ENCODE results near the gene SREBF1. TPM values are rescaled to one million over a fixed set of nuclear protein-coding genes. Genes with fewer than 3 reads are reported as not detected.

SREBF1 gene
- total RNA-seq, 1 donor from 2014 or later: 23.0 TPM

DNA sequence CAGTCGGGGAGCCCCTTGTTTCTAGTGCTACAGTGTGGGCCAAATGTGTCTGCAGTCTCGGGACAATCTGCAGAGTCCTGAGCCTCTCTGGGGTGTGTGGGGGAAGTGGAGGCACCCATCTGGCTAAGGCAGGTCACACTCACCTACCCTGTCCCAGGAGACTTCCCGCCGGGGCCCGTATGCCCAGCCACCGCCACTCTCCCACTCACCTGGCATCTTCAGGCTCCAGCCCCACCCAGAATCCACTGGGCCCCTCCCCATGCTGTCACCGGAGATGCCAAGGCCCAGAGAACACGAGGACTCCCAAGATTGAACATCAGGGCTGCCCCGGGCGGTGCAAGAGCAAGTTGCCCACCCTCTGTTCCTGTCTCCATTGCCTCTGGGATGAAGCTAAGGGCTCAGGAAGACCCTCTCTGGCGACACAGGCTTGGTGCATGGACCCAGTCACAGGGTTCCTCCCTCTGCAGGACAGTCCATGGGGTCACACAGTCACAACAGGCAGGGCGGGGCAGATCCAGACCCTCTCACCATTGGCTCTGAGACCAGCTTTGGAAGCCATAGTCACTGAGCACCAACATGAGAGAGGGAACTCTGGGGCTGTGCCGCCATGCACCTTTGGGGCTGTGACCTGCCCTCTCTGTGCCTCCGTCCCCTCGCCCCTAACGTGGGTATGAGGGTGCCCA, 38.1 kb downstream of the SREBF1 start:
- no peak overlapping the region for H3K9ac ChIP-seq (ENCODE audit: low read depth in 1 of 3, low read length in 3 of 3)
- no peak overlapping the region for H3K27ac ChIP-seq (ENCODE audit: low read depth, low read length)
- no peak overlapping the region for H3K4me3 ChIP-seq (ENCODE audit: low read length in 3 of 3)
- peaks cover 0 to 11% (median 0%) of the 10 kb centered on the region in 3 donors for H3K4me1 ChIP-seq (ENCODE audit: control insufficient read depth in 3 of 3, insufficient read depth in 3 of 3, low read length in 3 of 3)
- no peaks in the 10 kb centered on the region for H3K27me3 ChIP-seq (ENCODE audit: control insufficient read depth in 3 of 3, insufficient read depth in 3 of 3, low read length in 3 of 3)
- peaks cover 3 to 16% (median 12%) of the 10 kb centered on the region in 3 donors for H3K36me3 ChIP-seq (ENCODE audit: control insufficient read depth in 3 of 3, insufficient read depth in 3 of 3, low read length in 3 of 3)
- no peaks in the 10 kb centered on the region for H3K9me3 ChIP-seq (ENCODE audit: control insufficient read depth in 3 of 3, low read length in 3 of 3)

DNA sequence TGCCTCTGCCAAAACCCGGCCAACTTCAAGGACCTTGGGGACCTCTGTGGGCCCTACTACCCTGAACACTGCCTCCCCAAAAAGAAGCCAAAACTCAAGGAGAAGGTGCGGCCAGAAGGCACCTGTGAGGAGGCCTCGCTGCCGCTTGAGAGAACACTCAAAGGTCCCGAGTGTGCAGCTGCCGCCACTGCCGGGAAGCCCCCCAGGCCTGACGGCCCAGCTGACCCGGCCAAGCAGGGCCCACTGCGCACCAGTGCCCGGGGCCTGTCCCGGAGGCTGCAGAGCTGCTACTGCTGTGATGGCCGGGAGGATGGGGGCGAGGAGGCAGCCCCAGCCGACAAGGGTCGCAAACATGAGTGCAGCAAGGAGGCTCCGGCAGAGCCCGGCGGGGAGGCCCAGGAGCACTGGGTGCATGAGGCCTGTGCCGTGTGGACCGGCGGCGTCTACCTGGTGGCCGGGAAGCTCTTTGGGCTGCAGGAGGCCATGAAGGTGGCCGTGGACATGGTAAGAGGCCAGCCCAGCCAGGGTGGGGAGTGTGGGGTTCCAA, 38.7 kb downstream of the SREBF1 start:
- Histone ChIP-seq H3K27ac (ENCODE audit: low read depth, low read length) (no peak overlapping the region), H3K36me3 (ENCODE audit: control insufficient read depth in 3 of 3, insufficient read depth in 3 of 3, low read length in 3 of 3) (peaks cover 3 to 14% (median 12%) of the 10 kb centered on the region in 3 donors), H3K9ac (ENCODE audit: low read depth in 1 of 3, low read length in 3 of 3) (no peak overlapping the region), H3K27me3 (ENCODE audit: control insufficient read depth in 3 of 3, insufficient read depth in 3 of 3, low read length in 3 of 3) (no peaks in the 10 kb centered on the region), H3K4me3 (ENCODE audit: low read length in 3 of 3) (no peak overlapping the region), H3K4me1 (ENCODE audit: control insufficient read depth in 3 of 3, insufficient read depth in 3 of 3, low read length in 3 of 3) (peaks cover 4 to 15% (median 5%) of the 10 kb centered on the region in 3 donors), H3K9me3 (ENCODE audit: control insufficient read depth in 3 of 3, low read length in 3 of 3) (no peaks in the 10 kb centered on the region)

DNA sequence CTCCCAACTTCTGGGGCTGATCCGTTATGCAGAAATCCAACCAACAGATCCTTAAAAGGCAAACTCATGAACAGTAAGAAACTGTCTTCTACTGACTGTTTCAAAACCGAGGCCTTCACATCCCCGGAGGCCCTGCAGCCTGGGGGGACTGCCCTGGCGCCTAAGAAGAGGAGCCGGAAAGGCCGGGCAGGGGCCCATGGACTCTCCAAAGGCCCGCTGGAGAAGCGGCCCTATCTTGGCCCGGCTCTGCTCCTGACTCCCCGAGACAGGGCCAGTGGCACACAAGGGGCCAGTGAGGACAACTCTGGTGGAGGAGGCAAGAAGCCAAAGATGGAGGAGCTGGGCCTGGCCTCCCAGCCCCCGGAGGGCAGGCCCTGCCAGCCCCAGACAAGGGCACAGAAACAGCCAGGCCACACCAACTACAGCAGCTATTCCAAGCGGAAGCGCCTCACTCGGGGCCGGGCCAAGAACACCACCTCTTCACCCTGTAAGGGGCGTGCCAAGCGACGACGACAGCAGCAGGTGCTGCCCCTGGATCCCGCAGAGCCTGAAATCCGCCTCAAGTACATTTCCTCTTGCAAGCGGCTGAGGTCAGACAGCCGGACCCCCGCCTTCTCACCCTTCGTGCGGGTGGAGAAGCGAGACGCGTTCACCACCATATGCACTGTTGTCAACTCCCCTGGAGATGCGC, 39.5 kb downstream of the SREBF1 start:
- H3K27me3 ChIP-seq (ENCODE audit: control insufficient read depth in 3 of 3, insufficient read depth in 3 of 3, low read length in 3 of 3): no peaks in the 10 kb centered on the region
- no peaks in the 10 kb centered on the region for H3K9me3 ChIP-seq (ENCODE audit: control insufficient read depth in 3 of 3, low read length in 3 of 3)
- H3K36me3 ChIP-seq (ENCODE audit: control insufficient read depth in 3 of 3, insufficient read depth in 3 of 3, low read length in 3 of 3): peaks cover 3 to 14% (median 12%) of the 10 kb centered on the region in 3 donors
- H3K27ac ChIP-seq (ENCODE audit: low read depth, low read length): no peak overlapping the region
- H3K4me3 ChIP-seq (ENCODE audit: low read length in 3 of 3): no peak overlapping the region
- H3K9ac ChIP-seq (ENCODE audit: low read depth in 1 of 3, low read length in 3 of 3): no peak overlapping the region
- H3K4me1 ChIP-seq (ENCODE audit: control insufficient read depth in 3 of 3, insufficient read depth in 3 of 3, low read length in 3 of 3): peaks cover 7 to 18% (median 8%) of the 10 kb centered on the region in 3 donors

DNA sequence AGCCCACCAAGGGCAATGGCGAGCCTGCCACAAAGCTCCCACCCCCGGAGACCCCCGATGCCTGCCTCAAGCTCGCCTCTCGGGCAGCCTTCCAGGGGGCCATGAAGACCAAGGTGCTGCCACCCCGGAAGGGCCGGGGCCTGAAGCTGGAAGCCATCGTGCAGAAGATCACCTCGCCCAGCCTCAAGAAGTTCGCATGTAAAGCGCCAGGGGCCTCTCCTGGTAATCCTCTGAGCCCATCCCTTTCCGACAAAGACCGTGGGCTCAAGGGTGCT, 40.1 kb downstream of the SREBF1 start:
- H3K27ac ChIP-seq (ENCODE audit: low read depth, low read length): no peak overlapping the region
- no peak overlapping the region for H3K4me3 ChIP-seq (ENCODE audit: low read length in 3 of 3)
- peaks cover 13 to 24% (median 14%) of the 10 kb centered on the region in 3 donors for H3K4me1 ChIP-seq (ENCODE audit: control insufficient read depth in 3 of 3, insufficient read depth in 3 of 3, low read length in 3 of 3)
- H3K9me3 ChIP-seq (ENCODE audit: control insufficient read depth in 3 of 3, low read length in 3 of 3): no peaks in the 10 kb centered on the region
- peaks cover 3 to 14% (median 12%) of the 10 kb centered on the region in 3 donors for H3K36me3 ChIP-seq (ENCODE audit: control insufficient read depth in 3 of 3, insufficient read depth in 3 of 3, low read length in 3 of 3)
- no peak overlapping the region for H3K9ac ChIP-seq (ENCODE audit: low read depth in 1 of 3, low read length in 3 of 3)
- H3K27me3 ChIP-seq (ENCODE audit: control insufficient read depth in 3 of 3, insufficient read depth in 3 of 3, low read length in 3 of 3): no peaks in the 10 kb centered on the region

DNA sequence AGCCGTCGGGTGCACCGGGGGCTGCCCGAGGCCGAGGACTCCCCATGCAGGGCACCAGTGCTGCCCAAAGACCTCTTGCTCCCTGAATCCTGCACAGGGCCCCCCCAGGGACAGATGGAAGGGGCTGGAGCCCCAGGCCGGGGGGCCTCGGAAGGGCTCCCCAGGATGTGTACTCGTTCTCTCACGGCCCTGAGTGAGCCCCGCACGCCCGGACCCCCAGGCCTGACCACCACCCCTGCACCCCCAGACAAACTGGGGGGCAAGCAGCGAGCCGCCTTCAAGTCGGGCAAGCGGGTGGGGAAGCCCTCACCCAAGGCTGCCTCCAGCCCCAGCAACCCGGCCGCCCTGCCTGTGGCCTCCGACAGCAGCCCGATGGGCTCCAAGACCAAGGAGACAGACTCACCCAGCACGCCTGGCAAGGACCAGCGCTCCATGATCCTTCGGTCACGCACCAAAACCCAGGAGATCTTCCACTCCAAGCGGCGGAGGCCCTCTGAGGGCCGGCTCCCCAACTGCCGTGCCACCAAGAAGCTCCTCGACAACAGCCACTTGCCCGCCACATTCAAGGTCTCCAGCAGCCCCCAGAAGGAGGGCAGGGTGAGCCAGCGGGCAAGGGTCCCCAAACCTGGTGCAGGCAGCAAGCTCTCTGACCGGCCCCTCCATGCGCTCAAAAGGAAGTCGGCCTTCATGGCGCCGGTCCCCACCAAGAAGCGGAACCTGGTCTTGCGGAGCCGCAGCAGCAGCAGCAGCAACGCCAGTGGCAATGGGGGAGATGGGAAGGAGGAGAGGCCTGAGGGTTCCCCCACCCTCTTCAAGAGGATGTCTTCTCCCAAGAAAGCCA, 40.6 kb downstream of the SREBF1 start:
- Histone ChIP-seq H3K4me3 (ENCODE audit: low read length in 3 of 3) (no peak overlapping the region), H3K9ac (ENCODE audit: low read depth in 1 of 3, low read length in 3 of 3) (no peak overlapping the region), H3K4me1 (ENCODE audit: control insufficient read depth in 3 of 3, insufficient read depth in 3 of 3, low read length in 3 of 3) (peaks cover 17 to 29% (median 19%) of the 10 kb centered on the region in 3 donors), H3K36me3 (ENCODE audit: control insufficient read depth in 3 of 3, insufficient read depth in 3 of 3, low read length in 3 of 3) (peaks cover 3 to 14% (median 12%) of the 10 kb centered on the region in 3 donors), H3K9me3 (ENCODE audit: control insufficient read depth in 3 of 3, low read length in 3 of 3) (no peaks in the 10 kb centered on the region), H3K27me3 (ENCODE audit: control insufficient read depth in 3 of 3, insufficient read depth in 3 of 3, low read length in 3 of 3) (no peaks in the 10 kb centered on the region), H3K27ac (ENCODE audit: low read depth, low read length) (no peak overlapping the region)

DNA sequence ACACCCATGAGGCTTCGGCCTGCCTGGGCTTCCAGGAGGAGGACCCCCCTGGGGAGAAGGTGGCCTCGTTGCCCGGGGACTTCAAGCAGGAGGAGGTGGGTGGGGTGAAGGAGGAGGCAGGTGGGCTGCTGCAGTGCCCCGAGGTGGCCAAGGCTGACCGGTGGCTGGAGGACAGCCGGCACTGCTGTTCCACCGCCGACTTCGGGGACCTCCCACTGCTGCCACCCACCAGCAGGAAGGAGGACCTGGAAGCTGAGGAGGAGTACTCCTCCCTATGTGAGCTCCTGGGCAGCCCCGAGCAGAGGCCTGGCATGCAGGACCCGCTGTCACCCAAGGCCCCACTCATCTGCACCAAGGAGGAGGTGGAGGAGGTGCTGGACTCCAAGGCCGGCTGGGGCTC, 41.5 kb downstream of the SREBF1 start:
- Histone ChIP-seq H3K9ac (ENCODE audit: low read depth in 1 of 3, low read length in 3 of 3) (no peak overlapping the region), H3K27me3 (ENCODE audit: control insufficient read depth in 3 of 3, insufficient read depth in 3 of 3, low read length in 3 of 3) (no peaks in the 10 kb centered on the region), H3K4me3 (ENCODE audit: low read length in 3 of 3) (no peak overlapping the region), H3K36me3 (ENCODE audit: control insufficient read depth in 3 of 3, insufficient read depth in 3 of 3, low read length in 3 of 3) (peaks cover 3 to 14% (median 12%) of the 10 kb centered on the region in 3 donors), H3K27ac (ENCODE audit: low read depth, low read length) (no peak overlapping the region), H3K9me3 (ENCODE audit: control insufficient read depth in 3 of 3, low read length in 3 of 3) (no peaks in the 10 kb centered on the region), H3K4me1 (ENCODE audit: control insufficient read depth in 3 of 3, insufficient read depth in 3 of 3, low read length in 3 of 3) (peaks cover 23 to 34% (median 26%) of the 10 kb centered on the region in 3 donors)

DNA sequence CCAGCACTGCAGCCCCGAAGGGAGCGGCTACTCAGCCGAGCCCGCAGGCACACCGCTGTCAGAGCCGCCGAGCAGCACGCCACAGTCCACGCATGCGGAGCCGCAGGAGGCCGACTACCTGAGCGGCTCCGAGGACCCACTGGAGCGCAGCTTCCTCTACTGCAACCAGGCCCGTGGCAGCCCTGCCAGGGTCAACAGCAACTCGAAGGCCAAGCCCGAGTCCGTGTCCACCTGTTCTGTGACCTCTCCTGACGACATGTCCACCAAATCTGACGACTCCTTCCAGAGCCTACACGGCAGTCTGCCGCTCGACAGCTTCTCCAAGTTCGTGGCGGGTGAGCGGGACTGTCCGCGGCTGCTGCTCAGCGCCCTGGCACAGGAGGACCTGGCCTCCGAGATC, 42.4 kb downstream of the SREBF1 start:
- Histone ChIP-seq H3K4me3 (ENCODE audit: low read length in 3 of 3) (no peak overlapping the region), H3K9ac (ENCODE audit: low read depth in 1 of 3, low read length in 3 of 3) (no peak overlapping the region), H3K27ac (ENCODE audit: low read depth, low read length) (no peak overlapping the region), H3K27me3 (ENCODE audit: control insufficient read depth in 3 of 3, insufficient read depth in 3 of 3, low read length in 3 of 3) (no peaks in the 10 kb centered on the region), H3K36me3 (ENCODE audit: control insufficient read depth in 3 of 3, insufficient read depth in 3 of 3, low read length in 3 of 3) (peaks cover 3 to 14% (median 12%) of the 10 kb centered on the region in 3 donors), H3K9me3 (ENCODE audit: control insufficient read depth in 3 of 3, low read length in 3 of 3) (no peaks in the 10 kb centered on the region), H3K4me1 (ENCODE audit: control insufficient read depth in 3 of 3, insufficient read depth in 3 of 3, low read length in 3 of 3) (peaks cover 26 to 43% (median 29%) of the 10 kb centered on the region in 3 donors)

DNA sequence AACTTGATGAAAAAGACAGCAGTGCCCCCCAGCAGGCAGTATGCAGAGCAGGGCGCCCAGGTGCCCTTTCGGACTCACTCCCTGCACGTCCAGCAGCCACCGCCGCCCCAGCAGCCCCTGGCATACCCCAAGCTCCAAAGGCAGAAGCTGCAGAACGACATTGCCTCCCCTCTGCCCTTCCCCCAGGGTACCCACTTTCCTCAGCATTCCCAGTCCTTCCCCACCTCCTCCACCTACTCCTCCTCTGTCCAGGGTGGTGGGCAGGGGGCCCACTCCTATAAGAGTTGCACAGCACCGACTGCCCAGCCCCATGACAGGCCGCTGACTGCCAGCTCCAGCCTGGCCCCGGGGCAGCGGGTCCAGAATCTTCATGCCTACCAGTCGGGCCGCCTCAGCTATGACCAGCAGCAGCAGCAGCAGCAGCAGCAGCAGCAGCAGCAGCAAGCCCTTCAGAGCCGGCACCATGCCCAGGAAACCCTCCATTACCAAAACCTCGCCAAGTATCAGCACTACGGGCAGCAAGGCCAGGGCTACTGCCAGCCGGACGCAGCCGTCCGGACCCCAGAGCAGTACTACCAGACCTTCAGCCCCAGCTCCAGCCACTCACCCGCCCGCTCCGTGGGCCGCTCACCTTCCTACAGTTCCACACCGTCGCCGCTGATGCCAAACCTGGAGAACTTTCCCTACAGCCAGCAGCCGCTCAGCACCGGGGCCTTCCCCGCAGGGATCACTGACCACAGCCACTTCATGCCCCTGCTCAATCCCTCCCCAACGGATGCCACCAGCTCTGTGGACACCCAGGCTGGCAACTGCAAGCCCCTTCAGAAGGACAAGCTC, 43.2 kb downstream of the SREBF1 start:
- Histone ChIP-seq H3K27ac (ENCODE audit: low read depth, low read length) (no peak overlapping the region), H3K4me3 (ENCODE audit: low read length in 3 of 3) (no peak overlapping the region), H3K36me3 (ENCODE audit: control insufficient read depth in 3 of 3, insufficient read depth in 3 of 3, low read length in 3 of 3) (peaks cover 3 to 14% (median 12%) of the 10 kb centered on the region in 3 donors), H3K9ac (ENCODE audit: low read depth in 1 of 3, low read length in 3 of 3) (peak overlapping the region in 1 of 3 donors; percentile 68), H3K9me3 (ENCODE audit: control insufficient read depth in 3 of 3, low read length in 3 of 3) (no peaks in the 10 kb centered on the region), H3K27me3 (ENCODE audit: control insufficient read depth in 3 of 3, insufficient read depth in 3 of 3, low read length in 3 of 3) (no peaks in the 10 kb centered on the region), H3K4me1 (ENCODE audit: control insufficient read depth in 3 of 3, insufficient read depth in 3 of 3, low read length in 3 of 3) (peaks cover 26 to 45% (median 29%) of the 10 kb centered on the region in 3 donors)
